Kidney epithelial cell (primary cell): Measurements from ENCODE around the gene PLK1. TPM values are rescaled to one million over a fixed set of nuclear protein-coding genes. Genes with fewer than 3 reads are reported as not detected.

Experiments
- DNase-seq: peaks from one replicate; pipeline ENCODE4 v3.0.0-alpha.2; 2010; ENCODE audit warnings: low read depth
- H3K27me3 ChIP-seq: 2 replicates; pipeline ENCODE4 v1.6.0; 2011; ENCODE audit warnings: low read length; ENCODE audit not compliant: control insufficient read depth, insufficient read depth
- H3K36me3 ChIP-seq: 2 replicates; pipeline ENCODE4 v1.5.1; 2011; ENCODE audit warnings: low read length; ENCODE audit not compliant: control insufficient read depth, insufficient read depth
- H3K4me3 ChIP-seq: 2 replicates; pipeline ENCODE4 v1.5.1; 2011; ENCODE audit warnings: low read depth, mild to moderate bottlenecking, control low read depth, low read length
- total RNA-seq: library from RNA; depleted of rRNA; stranded (reverse); fragments of >200 nt; gene quantifications from 2 replicates; pipeline ENCODE4 v1.2.3, GENCODE V29; 2015
- TF ChIP-seq, protein P1 (sequence below): IDR thresholded peaks from 2 replicates; pipeline ENCODE4 v1.5.1; 2011; ENCODE audit warnings: mild to moderate bottlenecking, moderate library complexity, low read length, control low read depth, inconsistent platforms; ENCODE audit not compliant: insufficient read depth, poor library complexity, severe bottlenecking

PLK1 gene
- total RNA-seq, 1 donor from 2014 or later: 10.4 TPM

DNA sequence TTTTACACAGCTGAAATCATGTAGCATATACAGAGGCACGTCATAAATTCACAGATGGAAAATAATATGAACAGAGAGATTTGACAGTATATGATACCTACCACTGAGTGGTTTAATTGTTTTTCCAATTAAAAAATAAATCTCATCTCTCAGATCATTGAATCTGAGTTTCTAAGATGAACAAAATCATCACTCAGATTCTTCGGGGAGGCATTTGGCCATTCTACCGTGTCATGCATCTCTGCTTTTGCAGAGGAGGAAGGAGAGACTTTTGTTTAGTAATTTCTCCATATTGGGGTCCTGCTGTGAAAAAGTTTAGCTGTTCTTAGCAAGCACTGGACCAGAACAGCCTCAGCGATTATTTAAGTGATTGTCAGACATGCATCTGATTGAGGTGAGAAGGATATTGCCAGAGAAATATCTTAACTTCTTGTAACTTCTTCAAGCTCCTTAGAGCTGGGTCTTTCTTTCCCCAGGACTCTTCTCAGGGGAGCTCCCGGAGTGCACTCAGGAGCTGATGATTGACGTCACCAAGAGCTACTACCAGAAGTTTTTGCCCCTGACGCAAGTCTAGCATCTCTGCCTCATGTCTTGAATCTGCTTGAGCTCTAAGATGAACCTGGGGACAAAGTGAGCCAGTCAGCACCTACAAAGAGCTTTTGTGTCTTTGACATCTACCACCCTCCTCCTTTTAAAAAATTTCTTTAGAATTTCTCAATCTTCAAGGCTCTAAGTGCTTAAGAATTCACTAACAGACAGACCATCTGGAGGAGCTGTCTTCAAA, 11.9 kb upstream of the PLK1 start:
- no peak for DNase-seq
- Histone ChIP-seq H3K27me3 (no peaks in the 10 kb centered on the region), H3K36me3 (peaks cover 3% of the 10 kb centered on the region), H3K4me3 (no peak overlapping the region)
- TF ChIP-seq, protein P1, sequence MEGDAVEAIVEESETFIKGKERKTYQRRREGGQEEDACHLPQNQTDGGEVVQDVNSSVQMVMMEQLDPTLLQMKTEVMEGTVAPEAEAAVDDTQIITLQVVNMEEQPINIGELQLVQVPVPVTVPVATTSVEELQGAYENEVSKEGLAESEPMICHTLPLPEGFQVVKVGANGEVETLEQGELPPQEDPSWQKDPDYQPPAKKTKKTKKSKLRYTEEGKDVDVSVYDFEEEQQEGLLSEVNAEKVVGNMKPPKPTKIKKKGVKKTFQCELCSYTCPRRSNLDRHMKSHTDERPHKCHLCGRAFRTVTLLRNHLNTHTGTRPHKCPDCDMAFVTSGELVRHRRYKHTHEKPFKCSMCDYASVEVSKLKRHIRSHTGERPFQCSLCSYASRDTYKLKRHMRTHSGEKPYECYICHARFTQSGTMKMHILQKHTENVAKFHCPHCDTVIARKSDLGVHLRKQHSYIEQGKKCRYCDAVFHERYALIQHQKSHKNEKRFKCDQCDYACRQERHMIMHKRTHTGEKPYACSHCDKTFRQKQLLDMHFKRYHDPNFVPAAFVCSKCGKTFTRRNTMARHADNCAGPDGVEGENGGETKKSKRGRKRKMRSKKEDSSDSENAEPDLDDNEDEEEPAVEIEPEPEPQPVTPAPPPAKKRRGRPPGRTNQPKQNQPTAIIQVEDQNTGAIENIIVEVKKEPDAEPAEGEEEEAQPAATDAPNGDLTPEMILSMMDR: no peak

DNA sequence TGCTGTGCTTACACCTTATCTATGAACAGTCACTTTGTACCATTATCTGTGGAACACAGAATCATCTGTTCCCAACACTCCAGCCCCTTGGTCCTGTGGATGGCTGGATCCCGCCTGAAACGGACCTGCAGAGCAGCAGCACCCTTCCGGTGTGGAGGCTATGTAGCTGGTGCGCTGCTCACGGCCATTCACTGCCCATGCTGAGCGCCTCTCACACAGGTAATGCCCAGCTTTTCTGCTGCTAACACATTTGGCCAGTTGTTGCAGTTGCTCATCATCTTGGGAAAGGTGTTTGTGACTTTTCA, 11.4 kb upstream of the PLK1 start:
- Histone ChIP-seq H3K36me3 (peaks cover 3% of the 10 kb centered on the region), H3K4me3 (no peak overlapping the region), H3K27me3 (no peaks in the 10 kb centered on the region)
- TF ChIP-seq, protein P1: no peak
- no peak for DNase-seq

DNA sequence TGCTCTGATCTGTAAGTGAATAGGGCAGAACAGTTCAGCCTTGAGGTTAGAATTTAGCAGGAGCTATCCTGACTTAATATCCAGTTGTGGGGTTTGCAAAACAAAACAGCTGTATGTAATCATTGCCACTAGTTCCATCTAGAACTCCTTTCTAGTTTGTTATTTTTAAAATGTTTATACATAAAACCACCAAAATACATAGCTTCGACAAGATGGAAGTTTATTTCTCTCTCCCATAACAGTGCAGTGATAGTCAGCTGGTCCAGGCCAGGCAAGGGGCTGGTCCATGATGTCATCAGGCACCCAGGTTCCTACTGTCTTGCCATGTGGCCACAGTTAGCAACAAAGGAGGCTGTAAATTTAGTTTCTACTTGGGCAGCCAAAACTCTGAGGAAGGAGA, 10.5 kb upstream of the PLK1 start:
- Histone ChIP-seq H3K4me3 (no peak overlapping the region), H3K27me3 (no peaks in the 10 kb centered on the region), H3K36me3 (peaks cover 3% of the 10 kb centered on the region)
- no peak for DNase-seq
- TF ChIP-seq, protein P1: no peak

DNA sequence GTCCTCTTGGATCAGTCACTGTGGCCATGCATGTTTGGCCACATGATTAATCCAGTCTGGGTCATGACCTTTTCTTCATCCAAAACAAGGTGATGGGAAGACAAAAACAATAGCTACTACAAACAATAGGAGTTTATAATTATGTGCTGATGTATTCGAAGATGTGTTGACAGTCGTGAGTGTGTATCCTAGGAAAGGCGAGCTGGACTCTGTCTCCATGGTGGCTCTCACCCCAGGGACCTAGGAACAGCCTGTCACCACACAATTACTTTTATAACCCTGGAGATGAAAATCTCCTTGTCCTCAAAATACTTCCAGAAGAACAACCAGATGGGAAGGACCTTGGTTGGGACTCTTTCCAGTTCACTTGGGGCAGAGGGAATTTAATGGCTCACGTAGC, 9.8 kb upstream of the PLK1 start:
- Histone ChIP-seq H3K4me3 (no peak overlapping the region), H3K36me3 (peaks cover 3% of the 10 kb centered on the region), H3K27me3 (no peaks in the 10 kb centered on the region)
- TF ChIP-seq, protein P1: no peak
- no peak for DNase-seq

DNA sequence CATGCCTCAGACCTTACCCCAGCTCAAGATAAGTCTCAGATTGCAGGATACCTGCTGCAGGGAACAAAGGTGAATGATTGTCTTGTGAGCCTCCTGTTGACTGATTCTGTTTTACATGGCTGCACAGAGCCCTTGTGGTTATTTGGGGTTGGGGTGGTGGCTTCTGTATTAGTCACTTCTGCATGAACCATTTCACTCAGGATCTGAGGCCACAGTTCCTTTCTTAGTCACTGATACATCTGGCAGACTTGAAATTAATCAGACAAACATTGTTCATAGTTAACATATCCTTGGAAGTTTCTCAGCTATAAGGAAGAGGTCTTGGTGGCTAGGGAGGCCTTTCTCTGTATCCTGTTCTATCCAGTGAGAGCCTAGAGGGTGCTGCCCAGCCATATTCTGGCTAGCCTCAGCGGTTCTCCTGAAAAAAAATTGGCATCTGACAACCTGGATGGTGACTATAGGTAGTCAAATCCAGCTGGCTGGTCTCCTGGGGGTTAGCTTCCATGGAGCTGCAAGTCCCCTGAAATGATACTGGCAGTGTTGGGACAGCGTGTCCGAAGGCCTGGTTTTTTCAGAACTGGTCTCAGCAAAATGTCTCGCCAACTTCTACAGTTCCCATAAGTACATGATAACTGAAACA, 8.4 kb upstream of the PLK1 start:
- peak; percentile 90 for DNase-seq
- H3K36me3 ChIP-seq: peaks cover 3% of the 10 kb centered on the region
- TF ChIP-seq, protein P1: no peak
- H3K27me3 ChIP-seq: no peaks in the 10 kb centered on the region
- no peak overlapping the region for H3K4me3 ChIP-seq
